AG09309 (cell line): ENCODE data around the gene ODC1.
"Not testable (repeated sequence)": the region's sequence is repeated elsewhere in the genome, so short reads cannot be mapped to it uniquely, and the experiment has no call there.

Experiments
- DNase-seq: peaks from one replicate; pipeline ENCODE4 v3.0.0-alpha.2; 2010; ENCODE audit warnings: low read depth
- H3K4me3 ChIP-seq: 2 replicates; pipeline ENCODE4 v1.5.1; 2011; ENCODE audit warnings: mild to moderate bottlenecking, low read depth, low read length, moderate library complexity; ENCODE audit not compliant: control insufficient read depth
- CTCF ChIP-seq: IDR thresholded peaks from 2 replicates; pipeline ENCODE4 v1.5.1; 2011; ENCODE audit warnings: mild to moderate bottlenecking, low read depth, low read length, inconsistent platforms; ENCODE audit not compliant: insufficient read depth, control insufficient read depth; ENCODE audit errors: missing control alignments

Gene ODC1

GRCh38 chr2:10466801-10467200, 18.7 kb upstream of the ODC1 start:
- no peak for DNase-seq
- no peak overlapping the region for H3K4me3 ChIP-seq
- TF ChIP-seq CTCF: no peak

- TF ChIP-seq CTCF: no peak
- no peak for DNase-seq
- no peak overlapping the region for H3K4me3 ChIP-seq
These were observed 17.8 kb upstream of the ODC1 start for GRCh38 chr2:10465910-10466309.

- H3K4me3 ChIP-seq: no peak overlapping the region
- DNase-seq: no peak
- no peak for TF ChIP-seq CTCF
These were observed 14.3 kb upstream of the ODC1 start for GRCh38 chr2:10462178-10463083.

- no peak for DNase-seq
- TF ChIP-seq CTCF: no peak
- H3K4me3 ChIP-seq: no peak overlapping the region
These were observed 12.3 kb upstream of the ODC1 start for GRCh38 chr2:10460366-10460796.

- DNase-seq: peak; percentile 20
- no peak for TF ChIP-seq CTCF
- no peak overlapping the region for H3K4me3 ChIP-seq
These were observed 9.9 kb upstream of the ODC1 start for GRCh38 chr2:10457846-10458598.

- not testable (repeated sequence) for DNase-seq, H3K4me3 ChIP-seq
These were observed 9.1 kb upstream of the ODC1 start for GRCh38 chr2:10457195-10457594.

- TF ChIP-seq CTCF: no peak
- H3K4me3 ChIP-seq: no peak overlapping the region
- no peak for DNase-seq
These were observed 6.4 kb upstream of the ODC1 start for GRCh38 chr2:10454505-10454904.
